ENCODE results near the gene SGCG. TPM values are rescaled to one million over a fixed set of nuclear protein-coding genes. Genes with fewer than 3 reads are reported as not detected.

SGCG gene
- total RNA-seq, 1 donor from 2014 or later, result not detected

DNA sequence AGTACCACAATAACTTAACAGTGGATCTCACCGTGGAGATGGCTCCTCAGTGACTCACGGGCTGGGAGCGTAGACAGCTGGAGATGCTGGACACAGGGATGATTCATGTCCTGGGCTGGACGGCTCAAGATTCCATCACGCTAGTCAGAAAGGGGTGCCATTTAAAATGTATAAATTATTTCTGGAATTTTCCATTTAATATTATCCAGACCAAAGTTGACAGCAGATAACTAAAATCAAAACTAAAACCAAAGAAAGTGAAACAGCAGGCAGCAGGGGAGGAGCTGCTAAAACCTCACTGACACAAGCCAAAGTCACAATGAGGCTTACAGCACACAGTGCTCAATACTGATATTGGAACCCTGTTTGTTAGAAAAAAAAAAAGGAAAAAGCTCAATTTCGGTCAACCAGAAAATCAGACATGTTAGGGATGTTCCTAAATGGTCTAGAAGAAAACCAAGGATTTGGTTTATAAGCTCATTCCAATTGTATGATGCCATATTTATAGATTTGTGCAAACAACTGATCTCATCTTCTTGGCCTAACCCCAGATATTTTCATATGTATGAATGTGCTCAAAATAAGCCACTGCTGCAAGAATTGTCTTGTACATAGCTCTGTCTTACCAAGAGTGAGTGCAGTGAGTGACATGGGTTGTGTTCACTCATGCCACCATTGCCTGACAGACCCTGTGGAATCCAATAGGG lies 140.9 kb downstream of the SGCG start:
- DNase-seq (ENCODE audit: low read depth, low spot score), result no peak
- Mint-ChIP-seq H3K36me3 (ENCODE audit: low read depth) (no peaks in the 10 kb centered on the region), H3K4me3 (no peak overlapping the region), H3K4me1 (peaks cover 32% of the 10 kb centered on the region), H3K27me3 (ENCODE audit: low read depth) (no peaks in the 10 kb centered on the region), H3K27ac (ENCODE audit: unreplicated experiment) (no peak overlapping the region), H3K9me3 (no peaks in the 10 kb centered on the region)
- no peak for TF ChIP-seq CTCF (conservative IDR thresholded peaks at IDR 0.05)

DNA sequence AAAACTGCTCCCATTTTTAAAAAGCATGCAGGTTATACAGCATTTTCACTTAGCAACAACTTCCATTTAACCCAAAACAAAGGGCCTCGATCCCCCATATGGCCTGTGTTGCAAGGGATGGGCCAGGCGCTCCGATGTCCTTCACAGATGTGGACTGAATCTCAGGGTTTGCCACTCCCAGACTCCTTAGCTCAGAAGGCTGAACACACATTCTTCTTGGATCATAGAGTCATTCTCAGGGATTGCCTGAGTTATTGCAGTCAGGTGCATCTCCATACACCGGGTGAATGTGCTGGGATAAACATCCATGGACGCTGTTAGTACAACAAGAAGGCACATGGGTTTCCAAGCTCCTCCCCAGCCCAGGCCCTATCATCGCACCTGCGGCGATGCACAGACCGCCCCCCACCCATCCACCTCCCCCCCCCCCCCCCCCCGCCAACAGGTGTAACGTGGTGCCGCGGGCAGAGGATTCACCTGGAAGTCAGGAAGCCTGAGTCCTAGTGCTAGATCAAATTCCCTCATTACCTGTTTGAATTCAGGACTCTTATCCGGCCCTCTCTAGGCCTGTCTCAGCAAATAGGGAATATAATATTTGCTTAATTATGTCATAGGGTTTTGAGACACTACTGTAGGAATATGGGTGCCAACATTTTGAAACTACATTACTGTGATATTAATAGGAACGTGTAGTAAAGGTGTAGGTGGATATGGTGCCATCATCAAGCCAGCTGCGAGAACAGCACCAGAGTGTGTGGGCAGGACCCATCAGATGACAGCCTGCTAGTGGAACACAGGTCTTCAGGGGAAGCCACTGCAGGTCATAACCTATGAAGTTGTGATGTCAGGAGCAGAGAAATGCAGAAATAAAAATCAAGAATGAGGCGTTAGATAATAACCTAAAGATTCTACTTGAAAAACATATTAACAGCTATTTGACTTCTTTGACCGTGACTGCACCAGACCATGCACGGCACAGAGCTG lies 141.9 kb downstream of the SGCG start:
- no peaks in the 10 kb centered on the region for H3K36me3 Mint-ChIP-seq (ENCODE audit: low read depth)
- DNase-seq (ENCODE audit: low read depth, low spot score), result no peak
- H3K9me3 Mint-ChIP-seq, result no peaks in the 10 kb centered on the region
- peaks cover 32% of the 10 kb centered on the region for H3K4me1 Mint-ChIP-seq
- H3K4me3 Mint-ChIP-seq, result no peak overlapping the region
- no peaks in the 10 kb centered on the region for H3K27me3 Mint-ChIP-seq (ENCODE audit: low read depth)
- no peak for TF ChIP-seq CTCF (conservative IDR thresholded peaks at IDR 0.05)
- no peak overlapping the region for H3K27ac Mint-ChIP-seq (ENCODE audit: unreplicated experiment)

DNA sequence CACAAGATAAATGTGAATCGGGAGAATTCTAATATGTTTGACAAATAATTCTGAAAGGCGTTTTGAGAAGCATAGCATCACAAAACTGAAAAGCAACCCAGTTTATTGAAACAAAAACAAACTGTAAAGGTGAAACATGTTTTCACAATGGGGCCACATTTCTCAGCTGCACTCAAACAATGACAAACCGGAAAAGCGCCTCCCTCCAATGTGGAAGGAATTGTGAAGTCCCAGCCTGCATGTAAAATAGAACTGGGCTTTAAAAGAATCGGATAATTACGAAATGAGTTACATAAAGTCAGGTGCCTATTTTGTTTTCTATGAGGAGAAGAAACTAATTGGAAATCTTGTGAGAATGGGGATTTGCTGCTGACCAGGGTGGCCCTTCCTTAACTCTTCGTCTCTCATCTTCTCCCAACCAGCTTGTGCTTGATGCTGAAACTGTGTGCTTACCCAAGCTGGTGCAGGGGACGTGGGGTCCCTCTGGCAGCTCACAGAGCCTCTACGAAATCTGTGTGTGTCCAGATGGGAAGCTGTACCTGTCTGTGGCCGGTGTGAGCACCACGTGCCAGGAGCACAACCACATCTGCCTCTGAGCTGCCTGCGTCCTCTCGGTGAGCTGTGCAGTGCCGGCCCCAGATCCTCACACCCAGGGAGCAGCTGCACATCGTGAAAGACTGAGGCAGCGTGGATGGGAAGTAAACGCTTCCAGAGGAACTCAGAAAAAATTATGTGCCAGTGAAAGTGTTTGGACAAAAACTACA lies 143.3 kb downstream of the SGCG start:
- no peak for DNase-seq (ENCODE audit: low read depth, low spot score)
- no peak overlapping the region for H3K4me3 Mint-ChIP-seq
- no peak for TF ChIP-seq CTCF (conservative IDR thresholded peaks at IDR 0.05)
- H3K4me1 Mint-ChIP-seq, result peaks cover 32% of the 10 kb centered on the region
- H3K27ac Mint-ChIP-seq (ENCODE audit: unreplicated experiment), result peak overlapping the region; percentile 37
- no peaks in the 10 kb centered on the region for H3K36me3 Mint-ChIP-seq (ENCODE audit: low read depth)
- no peaks in the 10 kb centered on the region for H3K9me3 Mint-ChIP-seq
- no peaks in the 10 kb centered on the region for H3K27me3 Mint-ChIP-seq (ENCODE audit: low read depth)

- Mint-ChIP-seq H3K9me3 (no peaks in the 10 kb centered on the region), H3K27ac (ENCODE audit: unreplicated experiment) (no peak overlapping the region), H3K4me3 (no peak overlapping the region), H3K36me3 (ENCODE audit: low read depth) (peaks cover 9% of the 10 kb centered on the region), H3K4me1 (peaks cover 37% of the 10 kb centered on the region), H3K27me3 (ENCODE audit: low read depth) (no peaks in the 10 kb centered on the region)
- no peak for TF ChIP-seq CTCF (conservative IDR thresholded peaks at IDR 0.05)
- no peak for DNase-seq (ENCODE audit: low read depth, low spot score)
Observed at GRCh38 chr13:23325191-23325590, 144.4 kb downstream of the SGCG start.

DNA sequence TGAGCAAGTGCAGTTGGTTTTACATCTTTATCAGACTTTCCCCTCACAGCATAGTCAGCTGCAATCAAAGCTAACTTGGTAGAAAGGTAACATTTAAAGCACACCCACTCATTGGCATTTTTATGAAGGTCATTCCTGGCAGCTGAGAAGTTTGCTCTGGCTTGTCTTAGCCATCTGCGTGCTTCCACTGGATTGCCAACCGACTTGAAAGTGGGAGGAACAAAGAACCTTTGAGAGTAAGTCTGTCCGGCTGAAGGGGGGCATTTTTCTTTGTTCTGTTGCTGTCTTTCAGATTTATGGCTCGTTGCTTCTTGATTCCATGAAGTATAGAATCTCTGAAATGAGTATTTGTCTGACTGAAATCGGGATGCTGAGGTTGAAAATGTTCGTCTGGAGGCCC lies 149.6 kb downstream of the SGCG start:
- Mint-ChIP-seq H3K4me3 (no peak overlapping the region), H3K27me3 (ENCODE audit: low read depth) (no peaks in the 10 kb centered on the region), H3K27ac (ENCODE audit: unreplicated experiment) (peak overlapping the region; percentile 48), H3K9me3 (peaks cover 20% of the 10 kb centered on the region), H3K36me3 (ENCODE audit: low read depth) (peaks cover 60% of the 10 kb centered on the region), H3K4me1 (peaks cover 23% of the 10 kb centered on the region)
- no peak for TF ChIP-seq CTCF (conservative IDR thresholded peaks at IDR 0.05)
- no peak for DNase-seq (ENCODE audit: low read depth, low spot score)
